ENCODE results near the gene IQSEC2. TPM values are rescaled to one million over a fixed set of nuclear protein-coding genes. Genes with fewer than 3 reads are reported as not detected.
A peak's percentile ranks its signal among the peaks of the same experiment; 100 is the strongest.

IQSEC2 gene
- total RNA-seq, 4 donors from 2014 or later = 10.1 to 25.7 (median 16.8) TPM

GRCh38 chrX:53321943-53322497 is 40.6 kb upstream of the IQSEC2 start:
- H3K9me3 ChIP-seq = no peaks in the 10 kb centered on the region
- ATAC-seq = no peak
- no peak for TF ChIP-seq CTCF (IDR thresholded peaks at IDR 0.05)
- TF ChIP-seq POLR2AphosphoS5 (IDR thresholded peaks at IDR 0.05) = no peak
- no peak for TF ChIP-seq EP300 (IDR thresholded peaks at IDR 0.05)
- no peak for TF ChIP-seq POLR2A (IDR thresholded peaks at IDR 0.05)
- H3K36me3 ChIP-seq = no peaks in the 10 kb centered on the region
- H3K27ac ChIP-seq = no peak overlapping the region
- H3K27me3 ChIP-seq = no peaks in the 10 kb centered on the region
- no peak overlapping the region for H3K4me3 ChIP-seq
- WGBS, 2 donors (ENCODE audit: low coverage in 1 of 2) = 27 to 36% methylated on average over 3 to 4 of the region's 6 CpGs
- peaks cover 0 to 19% (median 7%) of the 10 kb centered on the region in 3 donors for H3K4me1 ChIP-seq

- Histone ChIP-seq H3K27me3 (no peaks in the 10 kb centered on the region), H3K27ac (peak overlapping the region in 1 of 4 donors; percentile 63)
- WGBS, 2 donors (ENCODE audit: low coverage in 1 of 2) = 3 to 4% methylated on average over 4 to 5 of the region's 56 CpGs
These were observed 40.0 kb upstream of the IQSEC2 start for GRCh38 chrX:53321230-53321942.

GRCh38 chrX:53320543-53321229 is 39.3 kb upstream of the IQSEC2 start:
- H3K27ac ChIP-seq = peak overlapping the region in 1 of 4 donors; percentile 63
- H3K4me3 ChIP-seq = peak overlapping the region; percentile 67 to 77
- no CpG with 5 or more reads among the region's 75 CpGs for WGBS, 2 donors (ENCODE audit: low coverage in 1 of 2)
- peak; percentile 17 for ATAC-seq
- TF ChIP-seq CTCF (IDR thresholded peaks at IDR 0.05) = no peak
- TF ChIP-seq POLR2AphosphoS5 (IDR thresholded peaks at IDR 0.05) = no peak
- no peak for TF ChIP-seq POLR2A (IDR thresholded peaks at IDR 0.05)
- TF ChIP-seq EP300 (IDR thresholded peaks at IDR 0.05) = no peak
- H3K27me3 ChIP-seq = no peaks in the 10 kb centered on the region
- no peaks in the 10 kb centered on the region for H3K36me3 ChIP-seq
- H3K9me3 ChIP-seq = no peaks in the 10 kb centered on the region
- peaks cover 0 to 19% (median 7%) of the 10 kb centered on the region in 3 donors for H3K4me1 ChIP-seq

More at GRCh38 chrX:53321230-53321942, 40.0 kb upstream of the IQSEC2 start:
- Histone ChIP-seq H3K4me1 (peaks cover 0 to 19% (median 7%) of the 10 kb centered on the region in 3 donors), H3K4me3 (peak overlapping the region; percentile 67 to 77), H3K36me3 (no peaks in the 10 kb centered on the region), H3K9me3 (no peaks in the 10 kb centered on the region)
- TF ChIP-seq EP300 (IDR thresholded peaks at IDR 0.05) (no peak), POLR2A (IDR thresholded peaks at IDR 0.05) (peak in 1 of 2 donors; percentile 22)
- ATAC-seq = peak; percentile 27

- WGBS, 2 donors (ENCODE audit: low coverage in 1 of 2) = 4 to 17% methylated on average over 5 to 11 of the region's 32 CpGs
- ATAC-seq = no peak
- Histone ChIP-seq H3K4me3 (peak overlapping the region; percentile 67 to 77), H3K9me3 (no peaks in the 10 kb centered on the region), H3K27ac (peak overlapping the region in 1 of 4 donors; percentile 63), H3K27me3 (no peaks in the 10 kb centered on the region), H3K4me1 (peaks cover 0 to 19% (median 7%) of the 10 kb centered on the region in 3 donors), H3K36me3 (no peaks in the 10 kb centered on the region)
- TF ChIP-seq EP300 (IDR thresholded peaks at IDR 0.05) = no peak
- TF ChIP-seq POLR2A (IDR thresholded peaks at IDR 0.05) = no peak
- no peak for TF ChIP-seq CTCF (IDR thresholded peaks at IDR 0.05)
- no peak for TF ChIP-seq POLR2AphosphoS5 (IDR thresholded peaks at IDR 0.05)
These were observed 38.5 kb upstream of the IQSEC2 start for GRCh38 chrX:53319614-53320542.
